Fibroblast of skin of scalp (primary cell): ENCODE measurements around the gene PFDN4.

ENCODE experiments used
- DNase-seq: peaks from one replicate; pipeline ENCODE4 v3.0.0-alpha.2; 2013

The PFDN4 gene

DNA sequence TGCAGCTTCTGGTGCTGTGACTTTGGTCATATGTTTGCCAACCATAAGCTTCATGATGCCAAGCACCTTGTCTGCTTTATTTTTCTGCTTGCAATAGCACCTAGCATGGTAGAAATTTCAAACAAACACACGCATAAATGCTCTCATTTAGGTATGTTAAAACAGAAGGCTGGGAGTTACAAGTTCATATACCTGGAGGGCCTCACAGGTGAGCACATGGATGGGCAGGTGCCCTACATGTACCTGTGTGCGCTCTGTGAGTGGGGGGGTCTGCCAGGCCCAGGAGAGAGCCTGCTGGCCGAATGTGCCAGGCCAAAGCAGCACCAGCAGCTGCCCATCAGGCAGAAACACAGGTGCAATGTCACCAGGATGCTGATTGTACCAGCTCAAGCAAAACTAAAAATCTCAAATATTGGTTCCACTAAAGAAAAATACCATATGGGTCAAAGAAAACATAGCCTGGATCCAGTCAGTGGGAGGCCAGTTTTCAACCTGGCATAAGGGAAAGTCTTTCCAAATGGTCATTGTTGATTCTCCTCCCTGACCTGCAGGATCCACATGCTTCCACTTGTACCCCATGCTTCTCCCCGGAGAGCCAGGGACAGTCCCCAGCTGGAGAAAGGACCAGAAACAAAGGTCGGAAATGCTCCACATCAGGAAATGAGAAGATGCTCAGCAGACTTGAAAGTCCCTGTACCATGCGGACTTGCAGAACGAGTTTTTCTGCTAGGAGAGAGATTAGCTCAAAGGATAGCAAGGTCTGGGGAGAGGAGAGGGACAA lies 7.2 kb upstream of the PFDN4 start:
- no peak for DNase-seq

- no peak for DNase-seq
Measured at GRCh38 chr20:54201268-54201846, 6.5 kb upstream of the PFDN4 start.

DNA sequence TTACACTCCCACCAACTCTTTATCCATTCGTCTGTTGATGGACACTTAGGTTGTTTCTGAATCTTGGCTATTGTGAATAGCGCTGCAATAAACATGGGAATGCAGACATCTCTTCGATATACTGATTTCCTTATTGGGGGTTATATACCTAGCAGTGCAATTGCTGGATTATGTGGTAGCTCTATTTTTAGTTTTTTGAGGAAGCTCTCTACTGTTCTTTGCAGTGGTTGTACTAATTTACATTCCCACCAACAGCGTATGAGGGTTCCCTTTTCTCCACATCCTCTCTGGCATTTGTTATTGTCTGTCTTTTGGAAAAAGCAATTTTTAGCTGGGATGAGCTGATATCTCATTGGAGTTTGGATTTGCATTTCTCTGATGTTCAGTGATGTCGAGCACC lies 4.6 kb upstream of the PFDN4 start:
- DNase-seq: no peak

DNA sequence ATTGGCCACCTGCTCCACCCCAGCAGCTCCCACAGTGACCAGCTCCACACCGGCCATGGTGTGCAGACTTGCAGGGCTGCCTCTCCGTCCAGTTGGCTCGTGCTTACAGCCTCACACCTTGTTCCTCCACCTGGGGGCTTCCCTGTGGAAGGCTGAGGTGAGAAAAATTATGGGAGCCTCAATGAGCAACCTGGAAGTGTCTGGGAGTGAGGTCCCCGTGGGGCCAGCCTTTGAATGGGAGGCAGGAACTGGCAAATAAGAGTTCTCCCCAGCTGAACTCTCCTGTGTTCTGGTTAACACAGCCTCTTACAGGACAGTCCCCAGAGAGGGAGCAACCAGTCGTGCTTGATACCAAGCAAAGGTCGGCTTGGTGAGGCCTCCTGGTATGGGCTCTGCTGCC lies 3.8 kb upstream of the PFDN4 start:
- no peak for DNase-seq

- no peak for DNase-seq
Measured at GRCh38 chr20:54204481-54204880, 3.4 kb upstream of the PFDN4 start.

GRCh38 chr20:54205450-54205849 lies 2.4 kb upstream of the PFDN4 start:
- no peak for DNase-seq

DNA sequence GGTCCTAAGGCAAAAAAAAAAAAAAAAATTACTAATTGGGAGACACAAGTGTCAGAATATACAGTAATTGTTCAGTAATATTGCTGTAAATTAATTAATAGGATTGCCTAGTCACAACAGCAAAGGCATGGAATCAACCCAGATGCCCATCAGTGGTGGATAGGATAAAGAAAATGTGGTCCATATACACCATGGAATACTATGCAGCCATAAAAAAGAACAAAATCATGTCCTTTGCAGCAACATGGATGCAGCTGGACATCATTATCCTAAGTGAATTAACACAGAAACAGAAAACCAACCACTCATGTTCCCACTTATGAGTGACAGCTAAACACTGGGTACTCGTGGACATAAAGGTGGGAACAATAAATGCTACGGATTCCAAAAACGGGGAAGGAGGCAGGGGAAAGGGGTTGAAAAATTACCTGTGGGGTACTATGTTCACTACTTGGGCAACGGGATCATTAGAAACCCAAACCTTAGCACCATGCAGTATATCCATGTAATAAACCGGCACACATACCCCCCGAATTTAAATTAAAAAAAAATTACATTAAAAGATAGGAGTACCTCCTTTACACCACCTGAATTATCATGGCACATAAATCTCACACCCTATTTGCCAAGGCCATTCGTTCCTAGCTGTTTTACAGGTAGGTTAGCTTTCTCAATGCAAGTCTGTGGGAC lies 689 bp upstream of the PFDN4 start:
- no peak for DNase-seq

- DNase-seq: peak; percentile 38
Measured at GRCh38 chr20:54208548-54209176, 775 bp downstream of the PFDN4 start.

DNA sequence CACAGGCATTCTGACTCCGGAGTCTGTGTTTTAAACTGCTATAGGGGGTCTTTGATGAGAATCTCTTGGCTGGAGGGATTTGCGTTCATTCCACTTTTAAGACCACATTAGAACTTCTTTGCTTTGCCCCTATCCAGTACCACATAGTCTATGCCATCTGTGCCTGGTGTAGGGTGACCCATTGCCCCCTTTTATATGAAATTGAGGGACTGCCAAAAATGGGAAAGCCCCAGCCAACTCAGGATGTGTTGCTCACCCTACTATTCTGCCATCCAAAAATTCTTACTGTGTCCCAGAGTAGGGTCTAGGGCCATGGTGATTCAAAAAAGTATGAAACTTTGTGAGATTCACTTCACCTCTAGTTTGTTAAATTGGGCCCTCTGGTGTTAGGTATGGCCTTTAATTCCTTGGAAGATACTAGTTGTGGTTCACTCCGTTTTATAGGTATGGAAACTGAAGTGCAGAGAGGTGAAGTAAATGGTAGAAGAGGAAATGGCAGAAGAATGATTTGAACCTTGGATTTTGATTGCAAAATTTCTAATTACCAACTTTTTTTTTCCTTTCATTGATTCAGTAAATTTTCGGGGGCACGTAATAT lies 1.4 kb downstream of the PFDN4 start:
- no peak for DNase-seq

DNA sequence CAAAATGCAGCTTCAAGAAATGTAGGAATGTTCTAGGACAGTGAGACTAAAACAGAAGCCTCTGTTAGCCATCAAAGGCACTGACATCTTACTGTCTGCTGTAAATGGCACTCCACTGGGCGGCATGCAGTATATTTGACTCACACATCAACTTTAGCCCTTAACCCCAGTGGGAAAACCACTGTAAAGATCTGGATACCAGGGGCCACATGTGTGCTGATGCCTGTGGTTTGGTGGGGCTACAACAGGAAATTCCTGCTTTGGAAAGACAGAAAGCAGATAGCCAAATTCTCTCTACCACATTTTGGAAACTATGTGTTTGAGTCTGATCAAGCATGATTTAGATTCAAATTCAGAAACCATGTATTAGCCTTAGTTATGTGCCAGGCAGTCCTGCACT lies 4.3 kb downstream of the PFDN4 start:
- peak; percentile 94 for DNase-seq

DNA sequence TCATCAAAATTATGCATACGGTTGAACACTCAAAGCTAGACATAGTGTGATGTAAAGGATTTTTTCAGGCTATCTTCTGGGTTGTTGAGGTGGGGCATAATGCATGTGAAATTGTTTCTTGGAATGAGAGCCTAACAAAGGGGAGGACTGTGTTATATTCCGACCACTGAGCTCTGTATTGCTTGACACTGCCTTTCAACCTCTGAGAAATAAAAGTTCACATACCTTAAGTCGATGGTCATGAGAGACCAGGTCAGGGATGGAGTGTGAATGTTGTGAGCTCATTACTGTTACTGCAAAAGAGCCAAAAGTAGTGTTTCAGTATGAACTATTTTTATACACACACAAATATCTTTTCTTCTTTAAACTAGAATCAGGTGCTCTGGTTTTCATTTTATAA lies 5.0 kb downstream of the PFDN4 start:
- no peak for DNase-seq

DNA sequence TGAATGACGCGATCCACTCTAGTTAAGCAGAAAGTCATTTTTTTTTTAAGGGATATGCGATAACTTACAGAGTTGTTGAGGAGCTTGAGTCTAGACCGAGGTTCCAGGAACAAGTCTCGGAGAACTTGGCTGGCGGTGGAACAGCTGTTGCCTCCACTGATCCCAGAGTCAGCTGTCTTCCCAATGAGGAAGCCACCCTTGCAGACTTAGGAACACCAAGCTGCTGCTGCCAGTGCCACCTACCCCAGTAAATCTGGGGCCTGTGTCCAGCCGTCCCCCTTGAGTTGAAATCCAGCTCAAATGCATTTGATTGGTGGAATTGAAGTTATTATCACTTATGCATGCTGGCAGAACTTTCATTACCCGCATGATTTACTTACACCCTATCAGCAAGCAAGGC lies 6.7 kb downstream of the PFDN4 start:
- no peak for DNase-seq

- no peak for DNase-seq
Measured at GRCh38 chr20:54215157-54215789, 7.4 kb downstream of the PFDN4 start.

DNA sequence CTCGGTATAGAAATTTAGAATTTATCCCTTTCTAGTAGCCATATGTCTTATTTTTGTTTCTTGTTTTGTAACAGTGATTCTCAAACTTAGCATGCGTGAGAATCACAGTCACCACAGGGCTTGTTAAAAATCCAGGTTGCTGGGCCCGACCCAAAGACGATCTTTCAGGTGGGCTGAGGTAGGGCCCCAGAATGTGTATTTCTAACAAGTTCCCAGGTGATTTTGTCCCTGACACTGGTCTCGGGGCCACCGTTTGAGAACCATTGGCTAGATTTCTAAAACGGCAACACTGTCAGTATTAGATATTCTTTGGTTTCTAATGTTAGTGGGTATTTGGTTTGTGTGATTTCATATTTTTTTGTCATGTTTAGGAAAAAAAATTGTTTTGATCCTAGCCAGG lies 9.9 kb downstream of the PFDN4 start:
- no peak for DNase-seq

GRCh38 chr20:54218470-54218869 lies 10.6 kb downstream of the PFDN4 start:
- DNase-seq: no peak

GRCh38 chr20:54219751-54220426 lies 12.0 kb downstream of the PFDN4 start:
- DNase-seq: peak; percentile 66

- DNase-seq: no peak
Measured at GRCh38 chr20:54220722-54221121, 12.8 kb downstream of the PFDN4 start.

DNA sequence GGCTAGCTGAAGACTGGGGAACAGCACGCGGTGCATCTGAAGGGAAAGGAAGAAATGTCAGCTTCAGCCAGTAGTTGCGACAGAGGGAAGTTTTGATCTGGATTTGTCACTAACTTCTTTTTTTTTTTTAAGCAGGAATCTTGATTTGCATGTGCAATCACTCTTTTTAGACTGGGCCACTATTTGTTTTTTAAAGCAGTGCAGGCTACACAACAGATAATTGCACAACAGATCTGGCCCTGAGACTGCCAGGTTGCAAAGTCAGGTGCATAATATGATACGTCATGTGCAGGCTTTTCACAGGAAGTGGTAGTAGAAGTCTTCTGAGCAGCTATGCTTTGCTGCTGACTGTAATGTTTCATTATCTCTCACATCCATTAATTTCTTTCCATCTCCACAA lies 13.5 kb downstream of the PFDN4 start:
- no peak for DNase-seq

DNA sequence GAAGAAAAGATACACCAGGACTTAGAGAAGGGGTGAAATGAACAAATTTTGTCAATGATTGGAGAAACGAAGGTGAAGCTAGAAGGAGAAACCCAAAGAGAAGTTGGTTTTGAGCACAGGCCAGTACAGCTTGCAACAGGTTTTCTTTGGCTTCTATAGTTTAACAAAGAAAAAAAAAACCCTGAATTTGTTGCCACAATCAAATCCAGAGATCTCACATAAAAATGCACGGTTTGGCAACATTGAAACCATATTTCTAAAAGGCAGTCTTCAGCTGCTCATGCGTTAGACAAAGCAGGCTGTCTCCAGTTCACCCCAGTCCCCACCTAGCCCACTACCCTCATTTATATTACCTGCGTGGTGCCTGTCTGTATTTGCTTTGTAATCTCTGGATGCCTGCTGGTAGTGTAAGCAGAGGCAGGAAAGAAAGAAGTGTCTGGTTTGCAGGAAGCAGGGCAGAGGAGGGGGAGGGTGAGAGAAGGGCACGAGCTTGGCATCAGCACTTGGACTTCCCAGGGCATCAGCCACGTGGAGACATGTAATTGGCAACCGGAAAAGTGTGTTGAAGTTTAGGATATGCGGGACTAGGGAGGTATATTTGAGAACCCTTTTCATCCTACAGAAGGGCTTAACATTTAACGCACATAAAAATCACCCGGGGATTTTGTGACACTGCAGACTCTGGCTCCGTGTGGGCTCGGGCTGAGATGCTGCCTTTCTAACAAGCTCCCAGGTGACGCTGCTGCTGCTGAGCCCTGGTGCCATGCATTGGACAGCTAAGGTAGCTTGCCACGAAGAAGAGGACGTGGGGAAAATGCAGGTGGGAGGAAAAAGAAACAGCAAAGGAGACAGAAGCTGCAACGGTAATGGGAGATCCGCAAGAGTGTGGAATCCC lies 14.4 kb downstream of the PFDN4 start:
- DNase-seq: no peak

- no peak for DNase-seq
Measured at GRCh38 chr20:54223285-54223684, 15.4 kb downstream of the PFDN4 start.

DNA sequence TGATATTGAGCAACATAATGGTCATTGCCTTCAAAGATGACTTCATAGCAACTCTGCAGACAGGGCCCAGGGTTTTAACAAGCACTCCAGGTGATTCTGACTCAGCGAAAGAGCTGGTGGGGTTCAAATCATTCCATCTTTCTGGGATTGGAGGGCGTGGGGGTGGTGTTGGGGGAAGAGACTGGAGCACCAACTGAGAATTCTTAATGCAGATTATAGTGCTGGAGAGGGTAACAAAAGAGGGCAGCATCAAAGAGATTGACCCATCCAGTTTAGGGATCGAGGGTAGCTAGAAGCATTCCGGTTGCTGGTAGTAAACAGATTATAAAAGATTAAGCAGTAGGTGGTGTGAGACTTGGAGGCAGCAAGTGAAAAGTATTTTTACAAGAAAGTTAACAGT lies 15.9 kb downstream of the PFDN4 start:
- DNase-seq: no peak
